ENCODE measurements around the gene BCAS2.
"Not testable (repeated sequence)": the region's sequence is repeated elsewhere in the genome, so short reads cannot be mapped to it uniquely, and the experiment has no call there.

Gene BCAS2

DNA sequence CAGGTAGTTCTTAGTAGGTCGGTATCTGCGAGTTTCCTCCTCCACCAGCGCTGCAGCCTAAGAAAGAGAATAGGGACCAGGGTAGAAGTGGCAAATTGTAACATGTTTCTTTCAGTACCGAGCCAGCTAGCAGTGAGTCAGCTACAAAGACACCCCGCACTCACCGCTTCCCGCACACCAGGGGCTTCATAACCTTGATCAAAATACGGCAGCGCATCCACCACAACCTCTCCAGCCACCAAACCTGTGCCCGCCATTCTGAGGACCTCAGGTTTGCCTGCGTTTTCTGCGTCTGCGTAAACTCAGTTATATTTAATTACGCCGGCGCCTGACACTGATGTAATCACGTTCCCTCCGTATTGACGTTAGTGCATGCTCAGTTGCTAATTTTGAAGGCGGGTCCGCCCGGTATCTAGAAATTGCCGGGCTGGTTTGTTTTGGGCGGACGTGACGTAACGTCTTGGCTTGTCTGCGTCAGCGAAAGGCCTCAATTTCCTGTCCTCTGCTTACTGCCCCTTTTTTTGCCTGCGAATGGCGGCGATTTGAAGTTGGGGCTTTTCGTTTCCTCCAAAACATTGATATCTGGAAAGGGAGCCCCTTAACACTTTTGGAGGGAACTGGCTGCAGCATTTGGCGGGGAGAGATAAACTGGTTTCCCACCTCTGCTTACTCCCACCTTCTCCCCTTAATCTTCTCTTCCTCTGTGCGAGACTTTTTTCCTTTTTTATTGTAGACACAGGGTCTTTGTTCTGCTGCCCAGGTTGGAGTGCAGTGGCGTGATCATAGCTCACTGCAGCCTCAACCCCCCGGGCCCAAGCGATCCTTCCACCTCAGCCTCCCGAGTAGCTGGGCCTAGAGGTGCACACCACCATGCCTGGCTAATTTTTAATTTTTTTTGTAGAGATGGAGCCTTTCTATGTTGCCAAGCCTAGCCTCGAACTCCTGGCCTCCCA, at the start of gene BCAS2:
BCAS2 (minus strand) TSS at position 281 of the 953 bp plus-strand sequence; CDS start at position 257, 24 bp downstream.
- DNase-seq (ENCODE audit: extremely low spot score, insufficient read length, low read depth): peak; percentile 72
- peak; percentile 99 for FAIRE-seq

- FAIRE-seq (no peak), DNase-seq (ENCODE audit: extremely low spot score, insufficient read length, low read depth) (no peak)
Observed at GRCh38 chr1:114627107-114627506, 45.7 kb upstream of the BCAS2 start.

GRCh38 chr1:114623364-114623763, 41.9 kb upstream of the BCAS2 start:
- no peak for FAIRE-seq
- no peak for DNase-seq (ENCODE audit: extremely low spot score, insufficient read length, low read depth)

- FAIRE-seq (no peak), DNase-seq (ENCODE audit: extremely low spot score, insufficient read length, low read depth) (no peak)
Observed at GRCh38 chr1:114620419-114620818, 39.0 kb upstream of the BCAS2 start.

DNA sequence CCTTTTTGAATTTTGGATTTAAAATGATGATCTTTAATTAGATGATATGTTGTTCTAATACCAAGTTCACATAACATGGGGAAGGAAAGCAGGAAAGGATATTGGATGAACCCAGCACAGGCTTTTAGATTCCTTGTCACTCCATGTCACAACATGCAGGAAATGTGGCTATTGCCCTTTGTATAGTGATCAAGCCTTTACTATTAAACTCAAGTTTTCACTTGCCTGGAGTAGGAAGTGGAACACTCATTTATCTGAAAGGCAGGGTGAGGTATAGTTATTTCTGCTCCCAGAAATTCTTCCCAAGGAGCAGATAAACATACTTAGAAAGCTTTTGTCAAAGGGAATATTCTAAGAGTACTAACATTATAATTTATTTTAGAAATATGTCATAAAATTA, 37.2 kb upstream of the BCAS2 start:
- FAIRE-seq: no peak
- no peak for DNase-seq (ENCODE audit: extremely low spot score, insufficient read length, low read depth)

- no peak for FAIRE-seq
- no peak for DNase-seq (ENCODE audit: extremely low spot score, insufficient read length, low read depth)
Observed at GRCh38 chr1:114610546-114611245, 29.3 kb upstream of the BCAS2 start.

DNA sequence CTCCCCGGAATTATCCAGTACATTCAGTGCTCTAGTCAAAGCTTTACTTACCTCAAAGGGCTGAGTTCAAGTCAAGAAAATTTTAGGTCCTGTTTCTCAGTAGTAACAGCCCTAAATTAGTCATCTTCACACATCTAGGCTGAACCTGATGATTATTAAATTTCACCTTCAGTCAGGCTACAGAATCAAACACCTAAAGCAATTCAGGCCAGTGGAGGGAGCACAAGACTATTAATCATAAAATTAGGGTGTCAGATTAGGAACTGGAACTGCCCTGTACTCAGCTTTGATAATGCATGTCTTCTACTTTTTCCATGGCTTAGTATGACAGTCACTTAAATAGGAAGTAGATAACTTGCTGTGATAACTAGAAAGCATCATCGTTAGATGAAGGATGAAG, 28.4 kb upstream of the BCAS2 start:
- DNase-seq (ENCODE audit: extremely low spot score, insufficient read length, low read depth): no peak
- no peak for FAIRE-seq

DNA sequence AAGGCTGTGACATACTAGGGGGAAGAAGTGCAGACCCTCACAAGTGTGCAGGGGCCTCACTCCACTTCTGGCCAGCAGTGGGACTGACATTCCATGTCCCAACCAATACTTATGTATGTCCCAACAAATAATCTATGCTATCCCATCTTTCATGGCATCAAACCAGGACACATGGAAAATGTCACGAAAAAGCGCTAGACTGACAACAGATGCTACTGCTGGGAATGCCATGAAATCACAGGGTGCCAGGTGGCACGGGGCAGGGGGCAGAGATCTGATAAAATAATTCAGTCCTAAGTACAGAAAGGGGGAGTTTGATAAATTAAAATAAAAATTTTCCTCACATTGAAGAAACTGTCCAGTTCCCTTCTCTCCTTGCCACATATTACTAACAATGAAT, 27.6 kb upstream of the BCAS2 start:
- DNase-seq (ENCODE audit: extremely low spot score, insufficient read length, low read depth): no peak
- no peak for FAIRE-seq

GRCh38 chr1:114607223-114607622, 25.8 kb upstream of the BCAS2 start:
- DNase-seq (ENCODE audit: extremely low spot score, insufficient read length, low read depth) (no peak), FAIRE-seq (no peak)

DNA sequence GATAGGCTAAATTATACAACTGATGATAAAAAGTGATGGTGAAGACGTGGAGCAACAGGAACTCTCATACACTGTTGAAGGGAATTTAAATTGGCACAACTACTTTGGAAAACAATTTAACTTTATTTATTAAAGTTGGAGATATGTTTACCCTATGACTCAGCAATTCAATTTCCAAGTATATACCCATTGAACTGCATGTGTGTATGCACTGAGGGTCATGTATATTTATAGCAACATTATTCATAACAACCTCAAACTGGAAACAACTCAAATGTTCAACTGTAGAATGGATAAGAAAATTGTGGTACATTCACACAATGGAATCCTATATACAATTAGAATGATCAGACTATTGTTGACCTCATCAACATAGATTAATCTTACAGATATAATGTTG, 16.5 kb upstream of the BCAS2 start:
- FAIRE-seq: no peak
- DNase-seq (ENCODE audit: extremely low spot score, insufficient read length, low read depth): no peak

DNA sequence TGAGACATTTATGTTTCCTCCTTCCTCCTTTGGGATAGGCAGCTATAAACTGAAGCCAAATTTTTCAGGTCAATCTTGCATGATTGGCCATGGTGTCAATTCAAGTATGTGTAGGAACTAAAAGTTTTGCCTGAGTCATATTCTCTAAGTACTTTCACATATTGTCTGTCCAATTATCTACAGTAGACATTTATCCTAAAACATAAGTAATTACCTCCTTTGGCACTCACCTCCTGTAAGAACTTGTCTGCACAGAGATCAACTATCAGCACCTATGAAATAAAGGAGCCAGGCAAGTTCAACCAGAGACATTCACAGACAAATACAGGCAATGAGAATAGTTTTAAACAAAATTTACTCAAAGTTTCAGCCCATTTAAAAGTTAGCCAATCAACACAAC, 14.2 kb upstream of the BCAS2 start:
- no peak for FAIRE-seq
- DNase-seq (ENCODE audit: extremely low spot score, insufficient read length, low read depth): no peak

GRCh38 chr1:114594046-114594445, 12.6 kb upstream of the BCAS2 start:
- no peak for FAIRE-seq

DNA sequence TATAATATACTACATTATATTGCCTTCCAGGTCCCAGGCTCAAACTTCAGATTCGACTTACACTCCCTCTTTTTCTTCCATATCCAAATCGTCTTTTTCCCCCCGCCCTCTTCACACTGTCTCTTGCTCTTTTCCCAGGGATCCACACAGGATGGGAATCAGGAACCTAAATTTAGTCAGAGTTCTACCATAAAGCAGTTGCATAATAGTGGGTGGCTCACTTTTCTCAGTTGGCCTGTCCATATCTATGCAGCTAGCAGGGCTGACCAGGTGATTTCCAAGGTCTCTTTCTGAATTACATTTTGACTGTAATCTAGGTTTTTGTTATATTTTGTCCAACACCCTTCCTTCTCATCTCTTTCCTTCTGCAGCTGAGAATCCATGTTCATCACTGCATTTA, 7.7 kb upstream of the BCAS2 start:
- FAIRE-seq (no peak), DNase-seq (ENCODE audit: extremely low spot score, insufficient read length, low read depth) (no peak)

More at GRCh38 chr1:114594046-114594445, 12.6 kb upstream of the BCAS2 start:
- no peak for DNase-seq (ENCODE audit: extremely low spot score, insufficient read length, low read depth)

DNA sequence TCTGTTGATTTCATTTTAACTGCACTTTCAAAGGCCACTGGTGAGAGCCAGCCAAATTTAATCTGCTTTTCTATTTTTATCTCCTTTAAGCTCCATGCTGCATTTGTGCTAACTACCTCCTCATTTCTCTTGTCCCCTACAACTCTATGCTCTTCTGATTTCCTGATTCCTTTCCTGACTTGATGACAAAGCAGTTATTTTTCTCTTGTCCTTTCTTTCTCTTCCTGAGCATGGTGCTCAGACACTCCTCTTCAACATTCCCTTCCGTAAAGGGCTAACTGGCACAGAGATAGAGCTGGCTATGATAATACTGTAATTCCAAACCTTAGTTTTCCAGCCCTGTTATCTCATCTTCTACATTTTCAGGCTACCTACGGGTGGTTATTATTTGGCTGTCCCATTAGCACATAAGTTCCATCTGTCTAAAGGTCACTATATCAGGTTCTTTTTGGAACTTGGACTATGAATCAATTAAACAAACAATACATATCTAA, 6.8 kb upstream of the BCAS2 start:
- no peak for DNase-seq (ENCODE audit: extremely low spot score, insufficient read length, low read depth)
- FAIRE-seq: no peak

DNA sequence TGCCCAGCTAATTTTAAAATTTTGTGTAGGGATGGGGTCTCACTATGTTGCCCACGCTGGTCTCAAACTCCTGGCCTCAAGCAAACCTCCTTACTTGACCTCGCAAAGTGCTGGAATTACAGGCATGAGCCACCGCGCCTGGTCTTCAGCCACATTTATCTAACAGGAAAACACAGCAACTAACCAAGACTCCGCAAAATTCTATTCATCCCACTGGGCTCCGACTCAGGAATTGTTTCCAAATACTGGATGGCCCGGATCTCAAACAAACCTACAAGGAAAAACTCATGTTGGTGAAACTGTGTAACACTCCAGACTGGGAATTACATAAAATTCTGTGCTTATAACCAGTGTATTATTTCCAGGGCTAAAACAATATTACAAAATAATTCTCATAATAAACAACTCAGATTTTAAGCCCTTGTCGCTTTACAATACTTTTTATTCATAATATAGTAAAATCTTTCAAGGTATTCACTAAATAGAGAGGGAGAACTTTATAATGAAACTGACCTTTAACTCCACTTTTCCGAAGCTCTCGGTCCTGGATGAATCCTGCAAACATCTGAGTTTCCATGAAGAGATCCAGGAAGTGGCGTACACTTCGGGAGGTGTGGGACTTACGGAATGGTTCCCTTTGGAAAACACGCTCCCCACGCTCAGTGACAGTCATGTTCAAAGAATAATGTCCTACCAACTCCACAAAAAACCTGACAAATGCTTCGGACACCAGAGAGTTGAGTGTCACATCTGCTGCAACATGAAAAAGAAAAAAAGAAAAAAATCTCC, 6.0 kb upstream of the BCAS2 start:
- DNase-seq (ENCODE audit: extremely low spot score, insufficient read length, low read depth) (no peak), FAIRE-seq (no peak)

DNA sequence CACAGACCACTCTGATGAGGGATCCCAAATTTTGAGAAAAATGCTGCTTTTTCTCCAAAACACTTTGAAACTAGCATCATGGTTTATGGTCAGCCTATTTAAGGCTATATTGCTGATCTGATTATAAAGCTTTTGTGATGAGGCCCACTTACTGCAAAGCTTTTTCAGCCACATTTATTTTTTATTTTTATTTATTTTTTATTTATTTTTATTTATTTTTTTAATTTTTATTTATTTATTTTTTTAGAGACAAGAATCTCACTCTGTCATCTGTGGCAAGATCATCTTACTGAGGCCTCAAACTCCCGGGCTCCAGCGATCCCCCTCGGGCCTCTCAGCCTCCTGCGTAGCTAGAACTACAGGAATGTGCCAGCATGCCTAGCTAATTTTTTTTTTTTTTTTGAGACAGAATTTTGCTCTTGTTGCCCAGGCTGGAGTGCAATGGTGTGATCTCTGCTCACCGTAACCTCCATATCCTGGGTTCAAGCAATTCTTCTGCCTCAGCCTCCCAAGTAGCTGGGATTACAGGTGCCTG, 5.2 kb upstream of the BCAS2 start:
- FAIRE-seq: no peak

GRCh38 chr1:114585231-114585630, 3.8 kb upstream of the BCAS2 start:
- no peak for FAIRE-seq
- DNase-seq (ENCODE audit: extremely low spot score, insufficient read length, low read depth): no peak

More for the DNA sequence above, 5.2 kb upstream of the BCAS2 start:
- DNase-seq (ENCODE audit: extremely low spot score, insufficient read length, low read depth): no peak

GRCh38 chr1:114574365-114574764, 7.0 kb downstream of the BCAS2 start:
- DNase-seq (ENCODE audit: extremely low spot score, insufficient read length, low read depth) (no peak), FAIRE-seq (no peak)

DNA sequence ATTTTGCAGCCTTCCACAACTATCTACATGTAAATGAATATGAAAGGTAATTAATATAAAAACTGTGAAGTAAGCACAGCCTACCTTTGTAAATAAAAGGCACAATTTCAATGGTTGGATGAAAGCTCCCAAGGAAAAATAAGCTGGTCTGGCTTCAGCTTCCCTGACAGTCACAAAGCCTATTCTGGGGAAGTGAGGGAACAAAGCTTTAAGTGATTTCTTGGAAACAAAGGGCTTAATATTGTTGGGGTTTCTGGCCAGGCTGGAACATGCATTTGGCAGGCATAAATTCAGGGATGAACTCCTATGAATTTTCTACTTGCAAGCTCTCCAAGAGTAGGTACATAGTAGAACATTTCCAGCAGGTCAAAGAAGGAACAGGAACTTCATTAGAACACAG, 17.3 kb downstream of the BCAS2 start:
- FAIRE-seq (no peak), DNase-seq (ENCODE audit: extremely low spot score, insufficient read length, low read depth) (no peak)

GRCh38 chr1:114562978-114563510, 18.4 kb downstream of the BCAS2 start:
- DNase-seq (ENCODE audit: extremely low spot score, insufficient read length, low read depth); FAIRE-seq: not testable (repeated sequence)

All from GM18507 (cell line).